Stimulated activated CD4-positive, alpha-beta T cell treated with anti-CD3 and anti-CD28 coated beads, TNF-alpha, amount 100 ng/mL, for 24 hours (primary cell): Measurements from ENCODE around the gene RTCA.
"Not testable (repeated sequence)": the region's sequence is repeated elsewhere in the genome, so short reads cannot be mapped to it uniquely, and the experiment has no call there.

ENCODE experiments used
- DNase-seq, 3 experiments: peaks; one replicate each; pipeline ENCODE4 v3.0.0-alpha.2; 2020; ENCODE audit warnings: low read depth in 3 of 3

The RTCA gene

GRCh38 chr1:100258427-100258826, 7.6 kb upstream of the RTCA start:
- not testable (repeated sequence) for DNase-seq

- no peak for DNase-seq
These were observed 4.3 kb upstream of the RTCA start for GRCh38 chr1:100261686-100262085.

- DNase-seq: not testable (repeated sequence)
These were observed 1.9 kb upstream of the RTCA start for GRCh38 chr1:100264081-100264480.

GRCh38 chr1:100265562-100265930, 470 bp upstream of the RTCA start:
- DNase-seq: no peak

- DNase-seq: peak in 1 of 3 experiments; percentile 15
These were observed 725 bp downstream of the RTCA start for GRCh38 chr1:100266741-100267140.

GRCh38 chr1:100267284-100267683, 1.3 kb downstream of the RTCA start:
- DNase-seq: no peak

- DNase-seq: no peak
These were observed 2.2 kb downstream of the RTCA start for GRCh38 chr1:100268202-100268601.

- DNase-seq: no peak
These were observed 11.8 kb downstream of the RTCA start for GRCh38 chr1:100277866-100278265.

GRCh38 chr1:100279358-100279923, 13.4 kb downstream of the RTCA start:
- DNase-seq: no peak

- no peak for DNase-seq
These were observed 14.1 kb downstream of the RTCA start for GRCh38 chr1:100279954-100280682.

GRCh38 chr1:100284591-100284990, 18.6 kb downstream of the RTCA start:
- no peak for DNase-seq

GRCh38 chr1:100287162-100287561, 21.1 kb downstream of the RTCA start:
- no peak for DNase-seq

- no peak for DNase-seq
These were observed 24.3 kb downstream of the RTCA start for GRCh38 chr1:100290291-100290690.

GRCh38 chr1:100292711-100293110, 26.7 kb downstream of the RTCA start:
- DNase-seq: no peak

GRCh38 chr1:100296140-100296539, 30.1 kb downstream of the RTCA start:
- DNase-seq: no peak

GRCh38 chr1:100296997-100297396, 31.0 kb downstream of the RTCA start:
- not testable (repeated sequence) for DNase-seq

GRCh38 chr1:100298512-100298911, 32.5 kb downstream of the RTCA start:
- DNase-seq: no peak

- DNase-seq: no peak
These were observed 33.7 kb downstream of the RTCA start for GRCh38 chr1:100299521-100300222.

- no peak for DNase-seq
These were observed 34.7 kb downstream of the RTCA start for GRCh38 chr1:100300691-100301090.

- DNase-seq: no peak
These were observed 36.7 kb downstream of the RTCA start for GRCh38 chr1:100302739-100303138.

GRCh38 chr1:100304227-100304626, 38.2 kb downstream of the RTCA start:
- DNase-seq: no peak

- DNase-seq: no peak
These were observed 38.9 kb downstream of the RTCA start for GRCh38 chr1:100304921-100305320.

- DNase-seq: no peak
These were observed 39.9 kb downstream of the RTCA start for GRCh38 chr1:100305954-100306353.
